HFFc6 (cell line): ENCODE data around the gene OXER1. TPM values are rescaled to one million over a fixed set of nuclear protein-coding genes. Genes with fewer than 3 reads are reported as not detected.
A peak's percentile ranks its signal among the peaks of the same experiment; 100 is the strongest.

Experiments
- DNase-seq: peaks from one replicate; pipeline ENCODE4 v3.0.0-alpha.2; 2018
- H3K27ac Mint-ChIP-seq: 2 replicates; pipeline ENCODE4 v1.8.0; 2020; ENCODE audit warnings: mild to moderate bottlenecking, mixed read lengths
- H3K27me3 Mint-ChIP-seq: 2 replicates; pipeline ENCODE4 v1.8.0; 2021; ENCODE audit warnings: mild to moderate bottlenecking, moderate library complexity, mixed read lengths; ENCODE audit not compliant: insufficient read depth
- H3K36me3 Mint-ChIP-seq: 2 replicates; pipeline ENCODE4 v1.8.0; 2021; ENCODE audit warnings: low read depth, mixed read lengths
- H3K4me1 Mint-ChIP-seq: 2 replicates; pipeline ENCODE4 v1.8.0; 2020; ENCODE audit warnings: low read depth, mixed read lengths
- H3K4me3 Mint-ChIP-seq: 2 replicates; pipeline ENCODE4 v1.8.0; 2020; ENCODE audit warnings: mild to moderate bottlenecking, moderate library complexity, mixed read lengths
- H3K9me3 Mint-ChIP-seq: 2 replicates; pipeline ENCODE4 v1.8.0; 2020; ENCODE audit warnings: mild to moderate bottlenecking, mixed read lengths
- CTCF ChIP-seq: fragments of 200-600 bp; sonication (generic); IDR thresholded peaks from 2 replicates; pipeline ENCODE4 v1.5.0; 2021; ENCODE audit warnings: antibody characterized with exemption, mild to moderate bottlenecking
- total RNA-seq, 6 experiments: library from RNA; stranded (reverse); fragmentation: NEBNext Ultra II Directional; extraction: Animal tissue kit (Norgen Biotek cat#: 25700); gene quantifications; 2 replicates in 1 of 6; 3 replicates in 5 of 6; pipeline ENCODE4 v1.2.3, GENCODE V29; 2021

Gene OXER1
- total RNA-seq, 6 experiments from 2014 or later: not detected

GRCh38 chr2:42726680-42727079, 37.3 kb downstream of the OXER1 start:
- H3K27me3 Mint-ChIP-seq: no peaks in the 10 kb centered on the region; the same call in none of the 2 replicates
- no peak overlapping the region for H3K27ac Mint-ChIP-seq

GRCh38 chr2:42725657-42726056, 38.3 kb downstream of the OXER1 start:
- peaks cover 6% of the 10 kb centered on the region for H3K36me3 Mint-ChIP-seq
- peaks cover 11% of the 10 kb centered on the region for H3K9me3 Mint-ChIP-seq
- TF ChIP-seq CTCF: no peak
- no peak overlapping the region for H3K27ac Mint-ChIP-seq
- H3K27me3 Mint-ChIP-seq: no peaks in the 10 kb centered on the region; the same call in 1 of the 2 replicates
- no peak overlapping the region for H3K4me3 Mint-ChIP-seq
- H3K4me1 Mint-ChIP-seq: peaks cover 16% of the 10 kb centered on the region
- no peak for DNase-seq

More at GRCh38 chr2:42726680-42727079, 37.3 kb downstream of the OXER1 start:
- H3K4me1 Mint-ChIP-seq: peaks cover 16% of the 10 kb centered on the region
- TF ChIP-seq CTCF: no peak
- H3K36me3 Mint-ChIP-seq: peaks cover 6% of the 10 kb centered on the region
- no peak for DNase-seq
- H3K9me3 Mint-ChIP-seq: peaks cover 11% of the 10 kb centered on the region
- no peak overlapping the region for H3K4me3 Mint-ChIP-seq

GRCh38 chr2:42724886-42725285, 39.0 kb downstream of the OXER1 start:
- Mint-ChIP-seq H3K27ac (no peak overlapping the region; the same call in 1 of the 2 replicates), H3K4me1 (peaks cover 16% of the 10 kb centered on the region), H3K27me3 (no peaks in the 10 kb centered on the region; the same call in 1 of the 2 replicates), H3K4me3 (no peak overlapping the region), H3K9me3 (peaks cover 5% of the 10 kb centered on the region), H3K36me3 (peaks cover 4% of the 10 kb centered on the region)
- no peak for DNase-seq
- TF ChIP-seq CTCF: no peak

GRCh38 chr2:42723465-42723864, 40.5 kb downstream of the OXER1 start:
- no peaks in the 10 kb centered on the region for H3K36me3 Mint-ChIP-seq
- H3K4me1 Mint-ChIP-seq: peaks cover 16% of the 10 kb centered on the region
- H3K4me3 Mint-ChIP-seq: no peak overlapping the region
- no peaks in the 10 kb centered on the region; the same call in 1 of the 2 replicates for H3K27me3 Mint-ChIP-seq
- no peak for TF ChIP-seq CTCF
- no peak overlapping the region for H3K27ac Mint-ChIP-seq
- DNase-seq: no peak
- H3K9me3 Mint-ChIP-seq: no peaks in the 10 kb centered on the region

GRCh38 chr2:42722320-42723190, 41.4 kb downstream of the OXER1 start:
- Mint-ChIP-seq H3K9me3 (no peaks in the 10 kb centered on the region), H3K4me1 (peaks cover 16% of the 10 kb centered on the region), H3K4me3 (no peak overlapping the region), H3K36me3 (no peaks in the 10 kb centered on the region), H3K27me3 (no peaks in the 10 kb centered on the region; the same call in 1 of the 2 replicates), H3K27ac (peak overlapping the region; percentile 44)
- no peak for TF ChIP-seq CTCF
- DNase-seq: peak; percentile 84
